Uterus (tissue), 4 donors: ENCODE data around the gene GABRA5. TPM values are rescaled to one million over a fixed set of nuclear protein-coding genes. Genes with fewer than 3 reads are reported as not detected.
A peak's percentile ranks its signal among the peaks of the same experiment; 100 is the strongest.

Experiments used
- DNase-seq, 2 donors: peaks; one replicate each; pipeline ENCODE4 v3.0.0-alpha.2; 2019 to 2020
- H3K27ac ChIP-seq, 2 donors: fragments of 200-600 bp; sonication (generic); 1 replicate in 1 of 2; 2 replicates in 1 of 2; pipeline ENCODE4 v1.5.1; 2016 to 2018
- H3K27me3 ChIP-seq, 2 donors: fragments of 200-600 bp; sonication (generic); one replicate each; pipeline ENCODE4 v1.5.1; 2018 to 2019; ENCODE audit warnings: control low read depth in 1 of 2
- H3K36me3 ChIP-seq, 2 donors: fragments of 200-600 bp; sonication (generic); one replicate each; pipeline ENCODE4 v1.5.1; 2019; ENCODE audit warnings: control low read depth in 1 of 2
- H3K4me1 ChIP-seq, 2 donors: fragments of 200-600 bp; sonication (generic); one replicate each; pipeline ENCODE4 v1.5.1; 2018 to 2019; ENCODE audit warnings: control low read depth in 1 of 2
- H3K4me3 ChIP-seq, 2 donors: fragments of 200-600 bp; sonication (generic); 1 replicate in 1 of 2; 2 replicates in 1 of 2; pipeline ENCODE4 v1.5.1; 2018 to 2019; ENCODE audit warnings: mild to moderate bottlenecking in 1 of 2
- H3K9me3 ChIP-seq, 2 donors: fragments of 200-600 bp; sonication (generic); one replicate each; pipeline ENCODE4 v1.5.1; 2019; ENCODE audit warnings: control low read depth in 1 of 2
- POLR2A ChIP-seq, 2 donors: fragments of 450-650 bp; IDR thresholded peaks; one replicate each; pipeline ENCODE4 v1.6.1; 2016; ENCODE audit warnings: antibody characterized with exemption in 2 of 2, mild to moderate bottlenecking in 1 of 2, moderate library complexity in 1 of 2
- intact Hi-C: fragments of 100-400 bp; cut with DNase I; formaldehyde crosslinking; loops from one replicate; pipeline ENCODE4 v1.15.1; 2023; ENCODE audit warnings: low total_unique reads
- total RNA-seq, 4 donors: library from RNA; depleted of rRNA in 3 of 4; stranded (reverse); fragments of >200 nt in 3 of 4; gene quantifications; one replicate each; pipeline versions ENCODE4 v1.1.0 to v1.2.4, GENCODE V29; 2014 to 2023
- TF ChIP-seq, protein P1 (sequence below), 4 experiments: fragments of 200-600 bp in 2 of 4; fragments of 450-650 bp in 2 of 4; sonication (generic) in 2 of 4; IDR thresholded peaks; one replicate each; pipeline ENCODE4 v1.5.1; 2016 to 2019; ENCODE audit warnings: antibody characterized with exemption in 4 of 4, mild to moderate bottlenecking in 2 of 4, moderate library complexity in 1 of 4
- donor health status: DM: yes; HTN: yes; CAD: no.

GABRA5 gene
- total RNA-seq, 4 donors from 2014 or later = not detected

DNA sequence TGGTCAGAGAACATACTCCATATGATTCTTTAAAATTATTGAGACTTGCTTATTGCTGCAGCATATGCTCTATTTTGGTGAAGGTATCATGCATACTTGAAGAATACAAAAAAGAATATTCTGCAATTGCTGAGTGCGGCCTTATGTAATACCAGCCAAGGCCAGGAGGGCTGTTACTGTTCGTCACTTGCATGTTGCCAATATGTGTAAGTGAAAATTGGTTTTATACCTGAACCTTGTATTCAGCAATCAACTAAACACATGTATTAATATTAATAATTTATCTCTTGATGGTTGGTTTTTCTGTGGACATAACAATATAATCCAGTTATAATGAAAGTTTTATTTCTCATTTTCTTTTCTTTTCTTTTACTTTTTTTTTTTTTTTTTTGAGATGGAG lies 13.9 kb upstream of the GABRA5 start:
- TF ChIP-seq, protein P1, sequence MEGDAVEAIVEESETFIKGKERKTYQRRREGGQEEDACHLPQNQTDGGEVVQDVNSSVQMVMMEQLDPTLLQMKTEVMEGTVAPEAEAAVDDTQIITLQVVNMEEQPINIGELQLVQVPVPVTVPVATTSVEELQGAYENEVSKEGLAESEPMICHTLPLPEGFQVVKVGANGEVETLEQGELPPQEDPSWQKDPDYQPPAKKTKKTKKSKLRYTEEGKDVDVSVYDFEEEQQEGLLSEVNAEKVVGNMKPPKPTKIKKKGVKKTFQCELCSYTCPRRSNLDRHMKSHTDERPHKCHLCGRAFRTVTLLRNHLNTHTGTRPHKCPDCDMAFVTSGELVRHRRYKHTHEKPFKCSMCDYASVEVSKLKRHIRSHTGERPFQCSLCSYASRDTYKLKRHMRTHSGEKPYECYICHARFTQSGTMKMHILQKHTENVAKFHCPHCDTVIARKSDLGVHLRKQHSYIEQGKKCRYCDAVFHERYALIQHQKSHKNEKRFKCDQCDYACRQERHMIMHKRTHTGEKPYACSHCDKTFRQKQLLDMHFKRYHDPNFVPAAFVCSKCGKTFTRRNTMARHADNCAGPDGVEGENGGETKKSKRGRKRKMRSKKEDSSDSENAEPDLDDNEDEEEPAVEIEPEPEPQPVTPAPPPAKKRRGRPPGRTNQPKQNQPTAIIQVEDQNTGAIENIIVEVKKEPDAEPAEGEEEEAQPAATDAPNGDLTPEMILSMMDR (IDR thresholded peaks at IDR 0.05) = no peak
- no peak for TF ChIP-seq POLR2A (IDR thresholded peaks at IDR 0.05)
- Histone ChIP-seq H3K4me3 (no peak overlapping the region), H3K36me3 (no peaks in the 10 kb centered on the region), H3K4me1 (no peaks in the 10 kb centered on the region), H3K27ac (no peak overlapping the region), H3K27me3 (peaks cover 0 to 7% of the 10 kb centered on the region in 2 donors), H3K9me3 (no peaks in the 10 kb centered on the region)
- DNase-seq = no peak
- intact Hi-C loops = no loop called here

DNA sequence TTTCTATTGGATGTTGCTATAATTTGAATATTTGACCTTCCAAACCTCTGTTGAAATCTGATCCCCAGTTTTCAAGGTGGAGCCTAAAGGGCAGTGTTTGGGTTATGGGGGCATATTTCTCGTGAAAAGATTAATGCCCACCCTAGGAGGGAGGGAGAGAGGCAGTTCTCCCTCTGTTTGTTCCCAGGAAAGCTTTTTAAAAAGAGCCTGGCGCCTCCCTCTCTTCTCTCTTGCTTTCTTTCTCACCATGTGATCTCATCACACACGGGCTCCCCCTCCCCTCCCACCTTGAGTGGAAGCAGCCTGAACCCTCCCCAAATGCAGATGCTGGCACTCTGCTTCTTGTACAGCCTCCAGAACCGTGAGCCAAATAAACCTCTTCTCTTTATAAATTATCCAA lies 12.4 kb upstream of the GABRA5 start:
- intact Hi-C loops = no loop called here
- DNase-seq = no peak
- H3K4me3 ChIP-seq = no peak overlapping the region

GRCh38 chr15:26864664-26865191 lies 2.1 kb upstream of the GABRA5 start:
- no peaks in the 10 kb centered on the region for H3K9me3 ChIP-seq
- peaks cover 0 to 19% of the 10 kb centered on the region in 2 donors for H3K27me3 ChIP-seq
- intact Hi-C loops = no loop called here
- TF ChIP-seq, protein P1 (IDR thresholded peaks at IDR 0.05) = peak in 2 of 4 experiments; percentile 15 to 27
- TF ChIP-seq POLR2A (IDR thresholded peaks at IDR 0.05) = no peak
- no peak overlapping the region for H3K4me3 ChIP-seq
- no peaks in the 10 kb centered on the region for H3K36me3 ChIP-seq
- no peak for DNase-seq
- H3K27ac ChIP-seq = no peak overlapping the region
- H3K4me1 ChIP-seq = no peaks in the 10 kb centered on the region

More for the DNA sequence above, 12.4 kb upstream of the GABRA5 start:
- H3K9me3 ChIP-seq = no peaks in the 10 kb centered on the region
- TF ChIP-seq, protein P1 (IDR thresholded peaks at IDR 0.05) = no peak
- no peak for TF ChIP-seq POLR2A (IDR thresholded peaks at IDR 0.05)
- H3K27me3 ChIP-seq = peaks cover 0 to 7% of the 10 kb centered on the region in 2 donors
- H3K27ac ChIP-seq = no peak overlapping the region
- H3K4me1 ChIP-seq = no peaks in the 10 kb centered on the region
- H3K36me3 ChIP-seq = no peaks in the 10 kb centered on the region

DNA sequence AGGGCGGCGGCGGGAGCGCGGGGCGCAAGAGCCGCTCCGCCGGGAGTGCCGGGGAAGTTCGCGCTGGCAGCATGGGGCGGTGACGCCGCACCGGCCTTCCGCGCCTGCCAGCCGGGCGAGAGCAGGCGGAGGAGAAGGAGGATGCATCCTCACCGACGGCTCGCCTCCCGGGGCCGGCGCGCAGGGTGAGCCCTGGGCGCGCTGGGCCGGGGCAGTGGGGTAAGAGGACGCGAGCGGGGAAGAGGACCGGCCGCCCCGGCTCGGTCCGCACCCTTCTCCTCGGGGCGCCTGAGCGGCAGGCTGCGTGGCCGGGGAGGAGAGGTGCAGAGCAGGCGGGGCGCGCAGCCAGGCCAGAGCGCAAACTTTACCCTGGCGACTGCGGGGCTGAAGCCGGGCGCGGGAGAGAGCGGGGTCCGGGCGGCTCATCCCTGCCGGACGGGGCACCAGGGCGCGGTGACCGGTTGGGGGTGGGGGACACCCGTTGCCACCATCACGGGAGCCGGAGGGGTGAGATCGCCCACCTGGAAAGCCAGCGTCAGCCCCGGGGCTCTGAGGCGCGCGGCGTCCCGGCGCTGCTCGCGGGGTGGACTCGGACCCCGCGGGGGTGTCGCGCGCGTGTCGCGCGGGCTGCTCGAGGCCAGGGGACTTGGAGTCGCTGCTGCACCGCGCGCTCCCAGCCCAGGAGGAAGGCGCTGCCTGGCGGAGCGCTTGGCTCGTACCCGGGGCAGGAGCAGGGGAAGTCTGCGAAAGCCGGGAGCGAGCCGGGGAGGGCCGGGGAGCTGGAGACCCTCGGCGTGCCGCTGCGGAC lies 542 bp downstream of the GABRA5 start:
- H3K4me3 ChIP-seq = no peak overlapping the region
- no peaks in the 10 kb centered on the region for H3K9me3 ChIP-seq
- no peaks in the 10 kb centered on the region for H3K4me1 ChIP-seq
- intact Hi-C loops = no loop called here
- H3K36me3 ChIP-seq = no peaks in the 10 kb centered on the region
- DNase-seq = no peak
- H3K27me3 ChIP-seq = peaks cover 0 to 19% of the 10 kb centered on the region in 2 donors
- TF ChIP-seq POLR2A (IDR thresholded peaks at IDR 0.05) = no peak
- TF ChIP-seq, protein P1 (IDR thresholded peaks at IDR 0.05) = no peak
- H3K27ac ChIP-seq = no peak overlapping the region

DNA sequence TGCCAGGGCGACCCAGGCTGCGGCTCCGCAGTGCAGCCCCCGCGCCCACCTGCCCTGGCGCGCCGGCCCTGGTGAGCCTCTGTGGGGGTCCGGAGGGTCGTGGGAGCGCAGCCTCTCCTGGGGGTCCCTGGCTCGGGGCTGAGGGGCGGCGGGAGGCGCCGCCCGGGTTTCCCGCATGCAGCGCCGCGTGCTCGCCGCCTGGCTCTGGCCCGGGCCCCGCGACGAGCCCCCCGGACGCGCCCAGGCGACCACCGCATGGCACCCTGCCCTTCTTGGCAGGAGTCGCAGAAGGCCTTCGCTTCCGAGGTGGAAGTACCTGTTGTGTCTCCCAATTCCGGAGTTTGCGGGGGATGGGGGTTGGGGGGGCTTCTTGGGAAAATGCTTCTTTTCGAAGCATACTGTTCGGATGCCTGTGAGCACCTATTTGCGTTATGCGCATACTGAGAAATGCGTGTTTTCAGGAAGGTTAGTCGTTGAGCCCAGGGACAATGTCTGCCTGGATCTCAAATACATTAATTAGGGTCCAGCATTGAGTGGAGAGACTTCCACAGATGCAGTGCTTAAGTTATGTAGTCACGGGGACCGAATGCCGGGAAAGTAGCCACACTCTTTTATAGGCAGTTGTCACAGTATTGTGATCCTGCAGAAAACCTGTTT lies 1.3 kb downstream of the GABRA5 start:
- no peak for DNase-seq
- no peaks in the 10 kb centered on the region for H3K36me3 ChIP-seq
- intact Hi-C loops = no loop called here
- no peak for TF ChIP-seq POLR2A (IDR thresholded peaks at IDR 0.05)
- TF ChIP-seq, protein P1 (IDR thresholded peaks at IDR 0.05) = no peak
- no peaks in the 10 kb centered on the region for H3K4me1 ChIP-seq
- H3K27ac ChIP-seq = no peak overlapping the region
- no peak overlapping the region for H3K4me3 ChIP-seq
- no peaks in the 10 kb centered on the region for H3K9me3 ChIP-seq
- peaks cover 0 to 19% of the 10 kb centered on the region in 2 donors for H3K27me3 ChIP-seq
